ENCODE measurements around the gene GATD1. TPM values are rescaled to one million over a fixed set of nuclear protein-coding genes. Genes with fewer than 3 reads are reported as not detected.
"Not testable (repeated sequence)": the region's sequence is repeated elsewhere in the genome, so short reads cannot be mapped to it uniquely, and the experiment has no call there.

The GATD1 gene
- total RNA-seq, 2 donors from 2014 or later: 14.0 to 28.7 TPM

- H3K27me3 ChIP-seq: no peaks in the 10 kb centered on the region
- H3K27ac ChIP-seq: no peak overlapping the region
- H3K4me1 ChIP-seq: no peaks in the 10 kb centered on the region
- WGBS, 2 donors: 55 to 66% methylated on average over 11 of the region's 11 CpGs
- intact Hi-C loops (cut with DNase I): no loop called here
- ATAC-seq (no peak), DNase-seq (no peak)
- H3K36me3 ChIP-seq (replicated peaks in 1 of 2; ENCODE audit: insufficient read depth in 1 of 2, low read depth in 2 of 2): no peaks in the 10 kb centered on the region
- no peak for TF ChIP-seq CTCF (IDR thresholded peaks at IDR 0.05)
- TF ChIP-seq POLR2A (IDR thresholded peaks at IDR 0.05): no peak
- H3K9me3 ChIP-seq: no peaks in the 10 kb centered on the region
- H3K4me3 ChIP-seq: no peak overlapping the region
Observed at GRCh38 chr11:737366-737765, 39.9 kb downstream of the GATD1 start.

DNA sequence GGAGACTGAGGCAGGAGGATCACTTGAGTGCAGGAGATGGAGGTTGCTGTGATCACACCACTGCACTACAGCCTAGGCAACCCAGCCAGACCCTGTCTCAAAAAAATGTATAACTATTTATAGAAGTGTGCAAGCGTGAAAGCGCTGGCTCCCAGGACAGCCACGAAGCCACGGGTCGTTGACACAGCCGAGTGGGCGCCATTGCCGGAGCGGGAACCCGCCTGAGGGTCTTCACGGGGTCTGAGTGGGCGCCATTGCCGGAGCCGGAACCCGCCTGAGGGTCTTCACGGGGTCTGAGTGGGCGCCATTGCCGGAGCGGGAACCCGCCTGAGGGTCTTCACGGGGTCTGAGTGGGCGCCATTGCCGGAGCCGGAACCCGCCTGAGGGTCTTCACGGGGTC, 42.7 kb downstream of the GATD1 start:
- H3K4me1 ChIP-seq; H3K4me3 ChIP-seq; H3K36me3 ChIP-seq (replicated peaks in 1 of 2; ENCODE audit: insufficient read depth in 1 of 2, low read depth in 2 of 2); intact Hi-C loops (cut with DNase I); H3K9me3 ChIP-seq; ATAC-seq; H3K27ac ChIP-seq; H3K27me3 ChIP-seq; DNase-seq: not testable (repeated sequence)
- WGBS, 2 donors: 79 to 90% methylated on average over 17 of the region's 26 CpGs

DNA sequence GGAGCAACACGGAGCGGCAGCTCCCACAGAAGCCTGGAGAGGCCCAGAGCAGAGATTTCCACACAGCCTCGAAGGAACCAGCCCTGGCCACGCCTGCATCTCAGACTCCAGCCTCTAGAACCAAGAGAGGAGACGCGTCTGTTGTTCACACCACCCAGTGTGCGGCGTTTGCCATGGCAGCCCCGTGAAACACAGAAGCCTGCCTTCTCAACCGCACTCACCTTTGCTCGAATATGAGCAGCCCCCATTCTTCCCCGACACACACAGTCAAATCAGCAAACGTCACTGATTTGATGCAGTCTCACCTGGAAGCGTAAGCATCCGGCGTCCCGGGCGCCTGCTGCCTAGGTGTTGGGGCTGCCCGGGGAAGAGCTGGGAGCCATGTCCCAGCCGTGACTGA, 44.2 kb downstream of the GATD1 start:
- H3K27me3 ChIP-seq: peaks cover 0 to 4% of the 10 kb centered on the region in 2 donors
- H3K27ac ChIP-seq: no peak overlapping the region
- DNase-seq: no peak
- no peaks in the 10 kb centered on the region for H3K9me3 ChIP-seq
- no peak overlapping the region for H3K4me3 ChIP-seq
- no peaks in the 10 kb centered on the region for H3K36me3 ChIP-seq (replicated peaks in 1 of 2; ENCODE audit: insufficient read depth in 1 of 2, low read depth in 2 of 2)
- TF ChIP-seq CTCF (IDR thresholded peaks at IDR 0.05) (no peak), POLR2A (IDR thresholded peaks at IDR 0.05) (no peak)
- H3K4me1 ChIP-seq: peaks cover 4% of the 10 kb centered on the region
- intact Hi-C loops (cut with DNase I): no loop called here
- no peak for ATAC-seq
- 75 to 78% methylated on average over 20 of the region's 20 CpGs for WGBS, 2 donors

DNA sequence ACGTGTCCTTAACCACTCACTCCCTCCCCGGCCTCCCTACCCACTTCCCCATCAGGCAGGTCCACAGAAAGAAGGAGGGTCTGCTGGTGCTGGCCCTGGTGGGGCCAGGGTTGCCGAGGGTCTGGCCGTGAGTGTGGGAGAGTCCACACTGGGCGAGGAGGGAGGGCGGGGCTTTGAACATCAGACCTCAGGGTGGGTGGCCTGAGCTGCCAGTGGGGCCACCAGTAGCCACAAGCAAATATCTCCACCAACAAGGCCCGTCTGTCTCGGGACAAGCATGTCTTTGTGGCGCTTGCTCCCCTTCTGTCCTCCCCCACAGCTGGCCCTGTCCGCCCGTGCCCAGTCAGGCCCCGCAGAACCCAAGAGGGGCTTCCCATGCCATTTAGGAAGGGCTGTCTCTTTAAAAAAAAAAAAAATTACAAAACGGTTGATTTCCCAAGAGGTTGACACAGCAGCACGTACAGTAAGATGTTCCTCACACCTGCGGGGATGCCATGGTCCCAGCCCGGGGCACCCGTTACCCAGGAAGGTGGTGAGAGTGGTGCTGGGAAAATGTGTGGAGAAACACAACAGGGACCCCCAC, 47.7 kb downstream of the GATD1 start:
- peaks cover 34% of the 10 kb centered on the region for H3K4me1 ChIP-seq
- peak in 1 of 4 donors; percentile 19 for DNase-seq
- no peak for ATAC-seq
- intact Hi-C loops (cut with DNase I): loop anchor here (10.0 kb wide), 1 partner anchor 175 kb away; no protein-coding TSS in a partner anchor
- H3K27ac ChIP-seq: no peak overlapping the region
- 18 to 21% methylated on average over 10 to 17 of the region's 17 CpGs for WGBS, 2 donors
- no peak overlapping the region for H3K4me3 ChIP-seq
- H3K9me3 ChIP-seq: no peaks in the 10 kb centered on the region
- no peaks in the 10 kb centered on the region for H3K36me3 ChIP-seq (replicated peaks in 1 of 2; ENCODE audit: insufficient read depth in 1 of 2, low read depth in 2 of 2)
- H3K27me3 ChIP-seq: peaks cover 0 to 4% of the 10 kb centered on the region in 2 donors
- no peak for TF ChIP-seq CTCF (IDR thresholded peaks at IDR 0.05)
- TF ChIP-seq POLR2A (IDR thresholded peaks at IDR 0.05): no peak

DNA sequence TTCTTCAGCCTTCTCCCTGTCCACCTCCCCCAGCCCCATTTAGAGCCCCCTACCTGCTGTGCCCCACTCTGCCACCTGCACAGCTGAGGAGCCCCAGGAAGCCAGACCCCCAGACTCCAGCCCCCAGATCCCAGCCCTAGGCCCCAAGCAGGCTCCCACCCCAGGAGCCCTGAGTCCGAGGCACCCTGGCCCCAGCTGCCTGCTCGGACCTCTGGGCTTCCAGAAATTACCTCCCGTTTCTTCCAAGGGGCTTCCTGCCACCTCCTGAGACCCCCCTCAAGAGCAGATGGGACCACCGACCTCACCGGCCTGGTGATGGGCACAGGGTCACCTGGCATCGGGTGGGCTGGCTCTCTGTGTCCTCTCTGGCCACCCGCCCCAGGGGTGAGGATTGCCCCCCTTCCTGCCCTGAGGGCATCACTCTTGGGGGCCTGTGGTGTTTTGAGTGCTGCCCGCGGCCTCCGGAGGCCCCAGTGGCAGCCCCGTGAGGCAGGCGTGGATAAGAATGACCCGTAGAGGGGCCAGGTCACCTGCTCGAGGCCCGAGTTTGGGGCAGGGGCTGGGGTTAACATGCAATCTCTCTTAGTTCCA, 48.3 kb downstream of the GATD1 start:
- DNase-seq (peak in 1 of 4 donors; percentile 14), ATAC-seq (no peak)
- no peak for TF ChIP-seq POLR2A (IDR thresholded peaks at IDR 0.05)
- TF ChIP-seq CTCF (IDR thresholded peaks at IDR 0.05): no peak
- intact Hi-C loops (cut with DNase I): loop anchor here (10.0 kb wide), 1 partner anchor 174 kb away; no protein-coding TSS in a partner anchor
- no peak overlapping the region for H3K4me3 ChIP-seq
- no peaks in the 10 kb centered on the region for H3K9me3 ChIP-seq
- 60 to 100% methylated on average over 1 to 14 of the region's 15 CpGs for WGBS, 2 donors
- H3K4me1 ChIP-seq: peaks cover 34% of the 10 kb centered on the region
- peaks cover 0 to 4% of the 10 kb centered on the region in 2 donors for H3K27me3 ChIP-seq
- H3K36me3 ChIP-seq (replicated peaks in 1 of 2; ENCODE audit: insufficient read depth in 1 of 2, low read depth in 2 of 2): no peaks in the 10 kb centered on the region
- no peak overlapping the region for H3K27ac ChIP-seq

Data from body of pancreas (tissue), 4 donors.